SW480 (cell line): ENCODE results near the gene ZMYND15.

Experiments used
- DNase-seq: peaks from one replicate; pipeline ENCODE4 v3.0.0-alpha.2; 2016; ENCODE audit warnings: low spot score

ZMYND15 gene

DNA sequence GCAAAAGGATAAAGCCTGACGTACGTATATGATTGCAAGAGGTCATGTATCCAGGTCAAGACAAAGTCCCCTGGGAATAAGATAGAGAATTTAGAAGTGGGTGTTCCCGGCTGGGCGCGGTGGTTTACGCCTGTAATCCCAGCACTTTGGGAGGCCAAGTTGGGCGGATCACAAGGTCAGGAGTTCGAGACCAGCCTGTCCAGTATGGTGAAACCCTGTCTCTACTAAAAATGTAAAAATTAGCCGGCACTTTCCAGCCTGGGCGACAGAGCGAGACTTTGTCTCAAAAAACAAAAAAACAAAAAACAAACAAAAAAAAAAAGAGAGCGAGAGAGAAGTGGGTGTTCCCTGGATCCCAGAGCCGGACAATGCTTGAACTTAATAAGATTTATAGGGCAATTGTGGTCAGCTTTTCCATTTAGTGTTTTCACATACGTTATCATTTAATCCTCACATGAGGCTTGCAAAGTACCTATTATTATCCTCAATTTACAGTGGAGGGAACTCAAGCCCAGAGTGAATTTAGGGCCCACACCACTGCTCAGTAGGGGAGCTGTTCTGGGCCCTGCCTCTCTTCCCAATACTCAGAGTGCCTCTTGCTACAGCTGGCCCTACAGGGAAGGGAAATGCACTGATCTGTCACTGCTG, 48.6 kb downstream of the ZMYND15 start:
- DNase-seq: no peak

DNA sequence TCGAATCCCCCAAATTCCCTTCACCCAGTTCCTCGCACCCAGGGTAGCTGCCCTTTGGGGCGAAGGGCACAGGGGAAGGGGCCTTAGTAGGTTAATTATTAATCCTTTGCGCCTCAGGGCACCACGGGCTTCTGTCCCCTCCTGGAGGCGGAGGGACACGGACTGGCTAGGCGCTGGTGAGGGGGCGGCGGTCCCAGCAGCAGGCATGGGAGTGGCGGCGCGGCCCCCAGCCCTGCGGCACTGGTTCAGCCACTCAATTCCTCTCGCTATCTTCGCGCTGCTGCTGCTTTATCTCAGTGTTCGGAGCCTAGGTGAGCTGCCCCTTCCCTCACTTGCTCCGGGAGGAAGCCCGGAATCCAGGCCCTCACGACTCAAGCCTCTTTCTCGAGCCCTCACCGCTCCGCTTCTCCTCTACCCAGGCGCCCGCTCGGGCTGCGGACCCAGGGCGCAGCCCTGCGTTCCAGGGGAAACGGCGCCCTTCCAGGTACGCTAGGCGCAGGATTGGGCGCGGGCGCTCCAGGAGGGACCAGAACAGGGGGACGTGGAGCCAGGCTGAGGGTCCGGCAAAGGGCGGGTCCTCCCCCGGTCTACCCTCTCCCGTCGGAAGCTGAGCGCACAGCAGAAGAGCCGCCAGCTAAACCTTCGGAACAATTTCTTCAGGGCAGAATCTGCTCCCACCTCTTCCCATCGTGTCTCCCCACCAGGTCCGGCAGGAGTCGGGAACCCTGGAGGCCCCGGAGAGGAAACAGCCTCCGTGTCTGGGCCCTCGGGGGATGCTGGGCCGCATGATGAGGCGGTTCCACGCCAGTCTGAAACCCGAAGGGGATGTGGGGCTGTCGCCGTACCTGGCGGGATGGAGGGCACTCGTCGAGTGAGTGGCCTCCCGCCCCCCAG, 49.4 kb downstream of the ZMYND15 start, which contains the start of gene GLTPD2:
TSS of gene GLTPD2 (plus strand) at position 158 of the 894 bp plus-strand sequence. CDS start at position 206, 48 bp downstream.
- no peak for DNase-seq

DNA sequence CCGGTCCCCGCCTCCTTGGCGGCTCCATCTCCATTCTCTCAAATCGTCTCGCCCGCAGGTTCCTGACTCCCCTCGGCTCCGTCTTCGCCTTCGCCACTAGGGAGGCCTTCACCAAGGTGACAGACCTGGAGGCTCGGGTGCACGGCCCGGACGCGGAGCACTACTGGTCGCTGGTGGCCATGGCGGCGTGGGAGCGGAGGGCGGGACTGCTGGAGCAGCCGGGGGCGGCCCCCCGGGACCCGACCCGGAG, 50.0 kb downstream of the ZMYND15 start:
- no peak for DNase-seq

DNA sequence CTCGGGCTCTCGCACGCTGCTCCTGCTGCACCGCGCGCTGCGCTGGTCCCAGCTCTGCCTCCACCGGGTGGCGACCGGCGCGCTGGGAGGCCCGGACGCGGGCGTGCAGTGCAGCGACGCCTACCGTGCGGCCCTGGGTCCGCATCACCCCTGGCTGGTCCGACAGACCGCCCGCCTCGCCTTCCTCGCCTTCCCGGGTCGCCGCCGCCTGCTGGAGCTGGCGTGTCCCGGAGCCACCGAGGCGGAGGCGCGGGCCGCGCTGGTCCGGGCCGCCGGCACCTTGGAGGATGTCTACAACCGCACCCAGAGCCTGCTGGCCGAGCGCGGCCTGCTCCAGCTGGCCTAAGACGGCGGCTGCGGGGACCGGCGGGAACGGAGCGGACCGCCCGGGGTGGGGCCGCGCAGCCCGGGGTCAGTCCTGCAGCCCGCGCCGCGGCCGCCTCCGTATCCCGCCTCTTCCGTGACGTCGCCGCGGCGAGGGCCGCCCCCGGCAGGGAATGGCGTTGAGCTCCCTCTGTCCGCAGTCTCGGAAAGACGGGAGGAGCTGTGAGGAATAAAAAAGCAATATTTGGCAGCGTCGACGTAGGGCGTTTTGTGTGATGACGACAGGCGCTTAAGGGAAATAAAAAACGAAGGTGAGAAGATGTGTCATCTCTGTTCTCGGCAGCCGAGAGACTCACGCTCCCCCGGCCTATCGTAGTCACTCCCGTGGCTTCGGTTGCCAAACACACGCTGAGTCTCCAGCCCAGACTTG, 50.5 kb downstream of the ZMYND15 start:
- peak; percentile 86 for DNase-seq

DNA sequence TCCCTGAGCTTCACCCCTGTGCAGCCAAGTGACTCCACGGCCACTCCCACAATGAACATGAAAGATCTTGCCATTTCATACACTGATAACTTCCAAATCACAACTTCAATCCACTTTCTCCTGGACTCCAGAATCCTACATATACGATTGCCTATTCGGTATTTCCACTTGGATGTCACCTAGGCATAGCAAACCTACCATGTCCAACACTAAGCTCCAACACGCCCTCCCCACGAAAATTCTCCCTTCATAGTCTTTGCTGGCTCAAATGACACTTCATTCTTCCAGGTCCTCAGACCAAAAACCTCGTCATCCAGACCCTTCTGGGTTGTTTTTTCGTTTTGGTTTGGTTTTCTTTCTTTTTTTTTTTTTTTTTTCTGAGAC, 51.1 kb downstream of the ZMYND15 start:
- no peak for DNase-seq

DNA sequence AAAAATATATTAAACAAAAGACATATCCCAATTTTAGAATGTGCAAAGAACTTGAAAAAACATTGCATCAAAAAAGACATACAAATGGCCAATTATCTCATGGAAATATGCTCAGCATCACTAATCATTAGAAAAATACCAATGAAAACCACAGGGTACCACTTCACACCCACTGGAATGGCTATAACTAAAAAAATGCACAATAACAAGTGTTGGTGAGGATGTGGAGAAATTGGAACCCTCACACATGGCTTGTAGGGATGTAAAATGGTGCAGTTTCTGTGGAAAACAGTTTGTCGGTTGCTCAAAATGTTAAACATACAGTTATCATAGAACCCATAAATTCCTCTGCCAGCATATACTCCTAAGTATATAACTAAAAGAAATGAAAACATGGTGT, 55.5 kb downstream of the ZMYND15 start:
- DNase-seq: no peak
